Activated CD4-positive, alpha-beta T cell treated with anti-CD3 and anti-CD28 coated beads, Interleukin-10, Interleukin-2, amounts not matched to agents 100 ng/mL and 50 ng/mL, durations not matched to agents 16 hours and 8 hours (primary cell): ENCODE results near the gene OR6T1.

Source experiments
- DNase-seq: peaks from one replicate; pipeline ENCODE4 v3.0.0-alpha.2; 2020

OR6T1 gene, protein sequence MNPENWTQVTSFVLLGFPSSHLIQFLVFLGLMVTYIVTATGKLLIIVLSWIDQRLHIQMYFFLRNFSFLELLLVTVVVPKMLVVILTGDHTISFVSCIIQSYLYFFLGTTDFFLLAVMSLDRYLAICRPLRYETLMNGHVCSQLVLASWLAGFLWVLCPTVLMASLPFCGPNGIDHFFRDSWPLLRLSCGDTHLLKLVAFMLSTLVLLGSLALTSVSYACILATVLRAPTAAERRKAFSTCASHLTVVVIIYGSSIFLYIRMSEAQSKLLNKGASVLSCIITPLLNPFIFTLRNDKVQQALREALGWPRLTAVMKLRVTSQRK

DNA sequence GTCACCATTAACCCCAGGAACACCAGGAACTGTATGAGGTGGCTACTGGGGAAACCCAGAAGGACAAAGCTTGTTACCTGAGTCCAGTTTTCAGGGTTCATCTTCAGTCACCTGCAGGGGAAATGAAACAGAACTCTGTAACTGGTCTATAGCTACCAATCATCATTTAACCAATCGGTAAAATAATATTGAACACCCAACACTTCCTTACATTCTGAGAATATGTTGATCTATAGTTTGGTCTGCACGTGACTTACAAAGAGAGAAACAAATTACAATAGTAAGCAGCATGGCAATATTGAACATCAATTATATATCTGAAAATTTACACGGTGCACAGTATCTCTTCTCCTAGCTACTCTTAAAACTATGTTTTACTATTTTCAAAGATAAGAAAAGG is at the start of gene OR6T1:
OR6T1 (minus strand) TSS at position 101 of the 400 bp plus-strand sequence; CDS start at position 101, 0 bp downstream.
- no peak for DNase-seq

DNA sequence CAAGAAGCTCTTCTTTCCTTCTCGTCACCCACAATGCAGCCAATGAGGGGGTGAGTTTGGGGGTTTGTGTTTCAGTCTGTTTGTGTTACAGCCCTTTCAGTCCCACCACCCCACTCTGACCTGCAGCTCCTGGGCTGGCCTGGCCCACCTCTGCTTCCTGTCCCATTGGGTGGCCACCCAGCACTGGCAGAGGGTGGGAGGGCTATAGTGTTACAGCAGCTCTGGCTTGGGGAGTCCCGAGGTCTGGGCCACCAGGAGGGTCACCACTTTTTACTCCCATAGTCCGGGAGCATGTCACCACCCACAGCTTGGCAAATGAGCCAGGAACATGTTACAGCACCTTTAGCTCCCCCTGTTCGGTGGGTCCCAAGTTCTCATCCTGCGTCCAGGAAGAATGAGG is 35.7 kb upstream of the OR6T1 start:
- DNase-seq = no peak

DNA sequence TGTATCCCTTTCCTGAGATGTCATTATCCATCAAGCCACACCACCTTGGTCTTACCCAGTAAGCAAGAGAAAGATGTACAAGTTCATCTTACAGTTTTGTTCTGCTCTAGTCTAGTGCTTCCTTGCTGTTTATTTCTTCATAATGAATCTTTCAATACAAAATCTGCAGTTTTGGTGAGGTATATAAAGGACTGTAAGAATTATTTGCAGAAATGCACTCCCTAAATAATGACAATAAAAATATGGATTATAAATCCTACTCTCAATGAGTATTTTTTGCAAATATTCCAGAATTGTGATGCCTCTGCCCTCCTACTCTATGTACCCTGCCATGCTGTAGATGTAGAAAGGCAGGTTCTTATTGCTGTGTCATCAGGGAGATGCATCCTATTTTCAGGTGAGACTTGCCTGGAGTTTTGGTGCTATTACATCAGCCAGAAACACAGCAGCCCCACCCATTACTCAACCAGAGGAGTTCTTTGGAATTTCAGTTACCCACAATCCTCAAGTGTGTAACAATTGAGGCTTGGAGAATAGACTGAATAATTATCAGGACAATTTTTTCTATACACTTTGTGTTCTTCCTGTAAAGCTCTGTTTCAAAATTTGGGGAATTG is 34.2 kb upstream of the OR6T1 start, which contains the start of gene OR10S1:
OR10S1 (minus strand) TSS at position 51 of the 617 bp plus-strand sequence. CDS start 117 bp downstream, outside the sequence.
- DNase-seq = no peak

DNA sequence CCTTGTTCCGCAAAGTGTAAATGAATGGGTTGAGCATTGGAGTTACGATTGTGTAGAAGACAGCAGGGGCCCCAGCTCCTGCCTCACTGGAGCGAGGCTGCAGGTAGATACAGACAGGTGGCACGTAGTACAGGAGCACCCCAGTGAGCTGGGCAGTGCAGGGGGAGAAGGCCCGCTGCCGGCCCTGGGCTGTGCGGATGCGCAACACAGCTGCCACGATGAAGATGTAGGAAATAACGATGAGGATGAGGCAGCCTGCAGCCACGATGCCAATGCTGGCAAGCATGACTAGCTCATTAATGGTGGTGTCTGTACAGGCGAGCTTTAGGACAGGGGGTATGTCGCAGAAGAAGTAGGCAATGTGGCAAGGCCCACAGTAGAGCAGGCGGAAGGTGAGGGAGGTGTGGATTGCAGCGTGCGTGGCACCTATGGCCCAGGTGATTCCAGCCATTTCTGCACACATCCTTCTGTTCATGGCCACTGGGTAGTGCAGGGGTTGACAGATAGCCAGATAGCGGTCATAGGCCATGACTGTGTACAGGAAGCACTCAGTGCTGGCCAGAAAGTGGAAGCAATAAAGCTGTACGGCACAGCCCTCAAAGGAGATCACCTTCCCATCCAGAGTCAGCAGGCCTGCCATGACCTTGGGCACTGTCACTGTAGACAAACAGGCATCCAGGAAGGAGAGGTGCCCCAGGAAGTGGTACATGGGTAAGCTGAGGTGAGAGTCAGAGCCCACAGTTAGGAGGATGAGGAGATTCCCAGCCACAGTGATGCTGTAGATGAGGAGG is 33.3 kb upstream of the OR6T1 start:
- no peak for DNase-seq

DNA sequence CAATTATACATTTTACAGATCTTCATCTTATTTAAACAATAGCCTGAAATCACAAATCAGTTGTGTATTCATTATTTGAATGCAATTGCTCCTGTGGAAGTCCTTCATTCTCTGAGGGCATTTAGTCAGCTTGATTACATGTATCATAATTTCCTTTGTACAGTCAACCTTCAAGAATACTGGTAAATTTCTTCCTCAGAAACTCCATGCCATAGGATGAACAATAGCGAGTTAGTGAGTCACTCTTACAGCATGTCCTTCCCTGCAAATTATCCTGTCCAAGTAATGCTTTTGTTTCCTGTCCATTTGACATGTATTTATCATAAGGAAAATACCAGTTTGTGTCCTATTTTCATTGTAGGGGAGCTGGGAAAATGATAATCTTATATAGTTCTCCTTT is 30.2 kb upstream of the OR6T1 start:
- DNase-seq = no peak

DNA sequence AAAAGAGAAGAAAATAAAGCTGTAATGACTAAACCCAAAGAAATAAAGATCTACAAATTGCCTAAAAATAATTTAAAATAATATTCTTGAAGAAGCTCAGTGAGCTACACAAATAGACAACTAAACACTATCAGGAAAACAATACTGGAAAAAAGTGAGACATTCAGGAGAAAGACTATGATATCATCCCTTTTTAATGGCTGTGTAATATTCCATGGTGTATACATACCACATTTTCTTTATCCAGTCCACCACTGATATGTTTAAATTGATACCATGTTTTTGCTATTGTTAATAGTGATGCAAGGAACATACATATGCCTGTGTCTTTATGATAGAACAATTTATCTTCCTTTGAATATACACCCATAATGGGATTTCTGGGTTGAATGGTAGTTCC is 13.1 kb upstream of the OR6T1 start:
- no peak for DNase-seq

DNA sequence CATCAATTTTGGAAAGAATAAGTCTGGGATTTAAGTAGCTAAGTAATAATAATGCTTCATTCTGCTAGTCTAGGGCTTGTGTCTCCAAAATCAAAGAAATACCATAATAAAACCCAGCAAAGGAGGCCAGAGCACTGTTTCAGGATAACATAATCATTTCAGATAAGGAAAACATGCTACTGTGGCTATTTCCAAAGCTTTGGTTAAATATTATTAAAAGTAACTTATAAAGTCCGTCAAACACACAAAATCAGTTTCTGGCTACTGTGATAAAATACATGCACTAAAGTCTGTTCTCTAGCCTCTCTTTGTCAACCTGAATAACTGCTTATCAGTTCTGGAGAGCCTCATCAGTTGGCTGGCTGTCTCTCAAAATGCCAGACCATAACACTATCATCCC is 1.5 kb upstream of the OR6T1 start:
- no peak for DNase-seq

DNA sequence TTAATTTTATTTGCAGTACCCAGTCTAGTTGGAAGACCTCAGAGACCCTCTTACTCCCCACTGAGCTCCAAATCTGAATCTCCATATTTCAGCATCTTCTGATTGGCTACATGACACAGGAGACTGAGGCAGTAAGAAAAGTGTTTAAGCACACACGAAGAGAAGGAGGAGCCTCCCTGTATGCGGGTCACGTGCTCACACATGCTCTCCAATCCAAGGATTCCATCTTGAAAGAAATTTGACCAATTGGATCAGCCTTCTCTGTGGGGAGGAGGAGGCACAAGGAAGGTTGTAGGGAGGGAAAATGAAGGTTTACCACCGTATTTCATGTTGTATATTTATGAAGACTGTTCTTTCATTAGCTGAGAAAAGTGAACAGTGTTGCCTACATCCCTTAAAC is 1.2 kb downstream of the OR6T1 start:
- DNase-seq = no peak

DNA sequence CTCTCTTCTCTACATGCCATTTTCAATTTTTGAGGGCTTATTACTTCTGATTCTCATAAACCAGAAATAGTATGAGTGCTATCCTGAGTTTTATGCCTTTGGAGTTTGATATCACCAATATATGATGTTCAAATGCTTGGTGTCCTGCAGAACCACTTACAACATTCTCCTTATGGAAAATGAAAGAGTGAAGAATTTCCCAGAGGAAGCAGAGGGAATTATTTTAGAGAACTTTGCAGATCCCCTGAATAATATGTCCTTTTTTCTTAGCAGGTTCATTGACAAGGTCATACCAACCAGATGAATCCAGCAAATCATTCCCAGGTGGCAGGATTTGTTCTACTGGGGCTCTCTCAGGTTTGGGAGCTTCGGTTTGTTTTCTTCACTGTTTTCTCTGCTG is 4.3 kb downstream of the OR6T1 start, which contains the start of gene OR4D5:
OR4D5 (plus strand) TSS at position 301 of the 400 bp plus-strand sequence; CDS start at position 301, 0 bp downstream.
- no peak for DNase-seq

DNA sequence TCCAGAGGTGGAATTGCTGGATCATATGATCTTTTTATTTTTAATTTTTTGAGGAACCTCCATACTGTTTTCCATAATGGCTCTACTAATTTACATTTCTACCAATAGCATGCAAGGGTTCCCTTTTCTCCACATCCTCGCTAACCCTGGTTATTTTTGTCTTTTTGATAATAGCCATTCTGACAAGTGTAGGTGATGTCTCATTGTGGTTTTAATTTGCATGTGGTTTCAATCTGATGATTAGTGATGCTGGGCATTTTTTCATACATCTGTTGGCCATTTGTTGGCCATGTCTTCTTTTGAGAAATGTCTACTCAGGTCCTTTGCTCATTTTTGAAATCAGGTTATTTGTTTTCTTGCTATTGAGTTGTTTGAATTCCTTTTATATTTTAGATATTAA is 19.6 kb downstream of the OR6T1 start:
- DNase-seq = no peak

DNA sequence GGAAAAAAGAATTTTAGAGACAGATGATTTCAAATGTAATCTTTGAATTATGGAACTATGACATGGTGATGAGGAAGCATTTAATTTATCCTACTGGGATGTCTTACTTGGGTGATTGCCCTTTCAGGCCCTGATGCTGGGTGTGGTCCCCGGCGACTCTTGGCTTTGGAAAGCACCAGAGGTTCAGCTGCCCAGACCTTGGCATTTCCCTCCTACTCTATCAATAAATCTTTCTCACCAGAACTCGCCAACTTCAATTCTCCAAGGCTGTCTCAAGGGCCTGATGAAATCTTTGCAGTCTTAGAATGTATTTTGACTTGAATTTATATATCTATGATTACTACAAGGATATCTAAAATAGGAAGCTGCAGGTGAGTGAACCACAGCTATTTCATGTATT is 22.7 kb downstream of the OR6T1 start:
- DNase-seq = no peak

DNA sequence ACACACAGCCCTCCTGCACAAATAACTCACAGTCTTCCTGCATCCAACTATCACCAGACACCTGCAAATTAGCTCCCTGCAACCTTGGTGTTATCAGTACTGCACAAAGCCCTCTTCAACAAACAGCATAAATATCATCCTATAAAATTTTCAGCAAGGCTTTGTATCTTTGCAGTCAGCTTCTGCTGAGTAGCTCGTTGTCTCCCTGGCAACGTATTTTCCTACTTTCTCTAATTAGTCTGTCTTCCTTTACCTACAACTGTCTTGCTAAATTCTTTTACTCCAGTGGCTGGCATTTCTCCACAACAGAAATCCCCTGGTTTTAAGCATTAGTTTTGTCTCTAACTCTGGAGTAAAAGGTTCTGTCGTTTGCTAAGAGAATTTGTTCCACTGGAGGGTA is 37.8 kb downstream of the OR6T1 start:
- DNase-seq = no peak

DNA sequence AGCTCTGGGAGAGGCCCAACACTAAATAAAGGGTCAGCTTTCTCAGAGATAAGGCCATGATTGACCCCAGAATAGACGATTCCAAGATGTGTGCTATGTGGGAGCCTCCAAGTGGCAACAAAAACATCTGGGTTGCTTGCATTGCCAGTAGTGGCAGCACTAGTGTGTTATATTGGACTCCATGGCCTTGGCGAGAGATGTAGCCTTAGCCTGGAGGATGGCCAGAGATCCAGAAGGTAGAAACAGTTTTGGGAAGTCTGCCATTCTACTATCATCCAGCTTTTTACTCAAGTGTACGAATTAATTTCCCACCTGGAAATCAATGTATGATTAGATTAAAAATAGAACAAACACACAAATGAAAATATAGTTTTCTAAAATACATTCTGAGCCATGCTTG is 38.7 kb downstream of the OR6T1 start:
- DNase-seq = no peak

DNA sequence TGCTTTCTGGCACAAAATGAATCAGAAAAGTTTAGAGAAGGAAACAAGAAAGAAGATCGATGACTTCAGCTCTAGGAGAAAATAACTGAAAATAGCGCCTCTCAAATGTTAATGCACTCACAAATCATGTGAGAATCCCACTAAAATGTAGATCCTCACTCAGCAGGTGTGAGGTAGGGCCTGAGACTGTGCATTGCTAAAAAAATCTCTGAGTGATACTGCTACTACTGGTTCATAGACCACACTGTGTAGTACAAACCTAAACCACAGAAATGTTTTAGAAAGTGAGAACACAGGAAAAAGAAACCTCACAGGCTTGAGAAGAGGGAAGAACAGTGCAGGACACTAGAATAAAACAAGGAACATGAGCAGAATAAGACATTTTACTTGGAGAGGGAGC is 39.7 kb downstream of the OR6T1 start:
- peak; percentile 49 for DNase-seq

DNA sequence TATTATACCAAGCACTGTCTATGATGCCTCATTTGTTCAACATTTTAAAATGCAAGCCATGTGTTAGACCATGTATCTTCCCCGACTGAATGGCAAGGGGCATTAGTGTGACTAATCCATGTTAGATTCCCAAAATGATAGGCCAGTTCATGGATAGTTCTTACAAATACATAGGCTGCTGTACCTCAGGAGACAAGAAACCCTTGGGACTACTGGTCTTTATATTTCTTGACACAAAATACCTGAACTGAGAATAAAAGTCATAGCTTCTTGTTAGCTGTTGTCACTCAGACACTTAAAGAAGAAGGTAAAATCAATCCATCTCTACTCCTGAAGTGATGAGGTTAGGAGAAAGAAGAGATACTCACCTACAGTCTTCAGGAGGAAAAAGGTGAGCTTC is 41.8 kb downstream of the OR6T1 start, which contains the start of gene OR8D4:
OR8D4 (plus strand) TSS at position 301 of the 400 bp plus-strand sequence. CDS start 4,265 bp downstream, outside the sequence.
- DNase-seq = no peak

DNA sequence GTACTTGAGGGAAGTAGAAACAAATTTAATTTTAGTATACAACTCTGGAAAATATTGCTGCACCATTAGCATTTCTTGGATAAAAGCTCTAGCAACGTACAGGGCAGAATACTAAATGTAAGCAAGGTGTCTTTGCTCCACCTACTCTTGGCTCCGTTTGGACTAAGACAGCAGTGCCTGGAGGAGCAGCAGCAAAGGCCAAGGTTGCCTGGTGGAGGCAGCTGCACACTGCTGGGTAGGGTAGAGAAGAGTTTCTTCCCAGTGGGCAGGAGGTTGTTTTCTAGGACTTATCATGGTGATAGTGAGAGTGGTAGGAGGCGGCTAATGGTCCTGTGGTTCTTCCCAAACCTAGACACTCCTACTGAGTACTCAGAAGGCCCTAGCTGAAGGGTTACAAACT is 43.8 kb downstream of the OR6T1 start:
- no peak for DNase-seq
